ENCODE data around the gene MAX. TPM values are rescaled to one million over a fixed set of nuclear protein-coding genes. Genes with fewer than 3 reads are reported as not detected.

Gene MAX
- total and polyA plus RNA-seq, 2 donors (not counting 1 experiment from before 2014, with no cell fraction given), result 98.6 to 130 TPM

DNA sequence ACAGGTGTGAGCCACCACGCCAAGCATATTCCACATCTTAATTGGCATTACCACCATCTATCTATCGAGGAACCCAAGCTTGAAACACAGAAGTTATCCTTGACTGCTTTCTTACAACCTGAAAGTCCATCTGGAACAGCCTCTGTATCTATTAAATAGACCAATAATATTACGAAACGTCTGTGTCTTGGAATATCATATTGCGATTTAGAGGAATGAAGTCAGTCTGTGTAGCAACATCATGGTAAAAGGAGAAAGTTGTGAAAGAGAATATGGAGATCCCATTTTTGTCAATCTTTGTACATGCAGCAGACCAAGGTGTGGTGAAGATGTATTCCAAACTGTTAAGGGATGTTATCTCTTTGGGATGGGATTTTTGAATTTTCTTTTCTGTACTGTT, 25.8 kb upstream of the MAX start:
- WGBS (ENCODE audit: insufficient coverage), result 87% methylated on average over 3 of the region's 5 CpGs
- no peak overlapping the region for H3K4me3 ChIP-seq (ENCODE audit: control extremely low read depth in 1 of 5, extremely low read depth in 1 of 5, insufficient read depth in 1 of 5, low read depth in 2 of 5, low read length in 4 of 5)
- CTCF ChIA-PET, result interaction anchor here (0.7 kb wide), 1 partner anchor 815 kb away, joined by 3 read pairs; no protein-coding TSS in a partner anchor

More for the DNA sequence above, 25.8 kb upstream of the MAX start:
- Mint-ChIP-seq H3K27me3 (peaks cover 7% of the 10 kb centered on the region), H3K4me1 (no peaks in the 10 kb centered on the region), H3K27ac (no peak overlapping the region), H3K4me3 (no peak overlapping the region), H3K9me3 (ENCODE audit: insufficient read depth) (no peaks in the 10 kb centered on the region)
- Histone ChIP-seq H3K36me3 (replicated peaks in 1 of 2; ENCODE audit: control extremely low read depth in 1 of 2, control insufficient read depth in 1 of 2, extremely low read depth in 1 of 2, insufficient read depth in 2 of 2, low read length in 1 of 2) (no peaks in the 10 kb centered on the region), H3K27ac (ENCODE audit: low read length in 2 of 2) (no peak overlapping the region), H3K4me2 (replicated peaks; ENCODE audit: low read depth, low read length, poor library complexity, severe bottlenecking) (no peak overlapping the region), H3K9me3 (ENCODE audit: control extremely low read depth in 1 of 3, control insufficient read depth in 2 of 3, insufficient read depth in 1 of 3, low read length in 2 of 3) (no peaks in the 10 kb centered on the region), H3K9ac (ENCODE audit: low read length) (no peak overlapping the region), H3K27me3 (replicated peaks in 1 of 4; ENCODE audit: control extremely low read depth in 1 of 4, control insufficient read depth in 3 of 4, insufficient read depth in 4 of 4, low read length in 3 of 4) (no peaks in the 10 kb centered on the region), H4K20me1 (ENCODE audit: control insufficient read depth, insufficient read depth, low read length, poor library complexity, severe bottlenecking) (no peaks in the 10 kb centered on the region), H3K79me2 (ENCODE audit: control insufficient read depth, insufficient read depth, low read length) (no peaks in the 10 kb centered on the region), H2AFZ (ENCODE audit: insufficient read depth, low read depth, low read length, poor library complexity, severe bottlenecking) (no peak overlapping the region), H3K4me1 (ENCODE audit: control insufficient read depth in 2 of 2, insufficient read depth in 2 of 2, low read length in 2 of 2) (no peaks in the 10 kb centered on the region)
- no peak for DNase-seq
- intact Hi-C loops (cut with micrococcal nuclease), result no loop called here
- no peak for TF ChIP-seq CTCF (IDR thresholded peaks at IDR 0.05)
- no peak for TF ChIP-seq EZH2 (IDR thresholded peaks at IDR 0.05; ENCODE audit: borderline replicate concordance, insufficient read depth, low read depth, low read length, poor library complexity, severe bottlenecking)
- ATAC-seq (ENCODE audit: low read depth), result no peak
- POLR2A ChIA-PET, result no interaction called here
